GM12875 (cell line): ENCODE results near the gene EID2B.

ENCODE experiments used
- H3K4me3 ChIP-seq: one replicate; pipeline ENCODE4 v1.5.1; 2011; ENCODE audit warnings: low read depth, low read length, control low read depth
- TF ChIP-seq, protein P1 (sequence below): IDR thresholded peaks from 2 replicates; pipeline ENCODE4 v1.5.1; 2011; ENCODE audit warnings: low read depth, mild to moderate bottlenecking, control low read depth, inconsistent platforms, low read length, moderate library complexity, borderline replicate concordance; ENCODE audit not compliant: insufficient read depth

Gene EID2B

DNA sequence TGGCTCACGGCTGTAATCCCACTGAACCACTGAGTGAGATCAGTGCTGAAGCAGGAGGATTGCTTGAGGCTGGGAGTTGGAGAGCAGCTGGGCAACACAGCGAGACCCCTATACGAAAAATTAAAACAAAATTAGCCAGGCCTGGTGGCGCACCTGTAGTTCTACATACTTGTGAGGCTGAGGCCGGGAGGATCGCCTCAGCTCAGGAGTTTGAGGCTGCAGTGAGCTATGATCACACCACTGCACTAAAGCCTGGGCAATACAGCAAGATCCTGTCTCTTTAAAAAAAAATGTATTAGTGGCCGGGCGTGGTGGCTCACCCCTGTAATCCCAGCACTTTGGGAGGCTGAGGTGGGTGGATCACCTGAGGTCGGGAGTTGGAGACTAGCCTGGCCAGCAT lies 24.0 kb downstream of the EID2B start:
- H3K4me3 ChIP-seq = no peak overlapping the region
- TF ChIP-seq, protein P1, sequence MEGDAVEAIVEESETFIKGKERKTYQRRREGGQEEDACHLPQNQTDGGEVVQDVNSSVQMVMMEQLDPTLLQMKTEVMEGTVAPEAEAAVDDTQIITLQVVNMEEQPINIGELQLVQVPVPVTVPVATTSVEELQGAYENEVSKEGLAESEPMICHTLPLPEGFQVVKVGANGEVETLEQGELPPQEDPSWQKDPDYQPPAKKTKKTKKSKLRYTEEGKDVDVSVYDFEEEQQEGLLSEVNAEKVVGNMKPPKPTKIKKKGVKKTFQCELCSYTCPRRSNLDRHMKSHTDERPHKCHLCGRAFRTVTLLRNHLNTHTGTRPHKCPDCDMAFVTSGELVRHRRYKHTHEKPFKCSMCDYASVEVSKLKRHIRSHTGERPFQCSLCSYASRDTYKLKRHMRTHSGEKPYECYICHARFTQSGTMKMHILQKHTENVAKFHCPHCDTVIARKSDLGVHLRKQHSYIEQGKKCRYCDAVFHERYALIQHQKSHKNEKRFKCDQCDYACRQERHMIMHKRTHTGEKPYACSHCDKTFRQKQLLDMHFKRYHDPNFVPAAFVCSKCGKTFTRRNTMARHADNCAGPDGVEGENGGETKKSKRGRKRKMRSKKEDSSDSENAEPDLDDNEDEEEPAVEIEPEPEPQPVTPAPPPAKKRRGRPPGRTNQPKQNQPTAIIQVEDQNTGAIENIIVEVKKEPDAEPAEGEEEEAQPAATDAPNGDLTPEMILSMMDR = no peak

DNA sequence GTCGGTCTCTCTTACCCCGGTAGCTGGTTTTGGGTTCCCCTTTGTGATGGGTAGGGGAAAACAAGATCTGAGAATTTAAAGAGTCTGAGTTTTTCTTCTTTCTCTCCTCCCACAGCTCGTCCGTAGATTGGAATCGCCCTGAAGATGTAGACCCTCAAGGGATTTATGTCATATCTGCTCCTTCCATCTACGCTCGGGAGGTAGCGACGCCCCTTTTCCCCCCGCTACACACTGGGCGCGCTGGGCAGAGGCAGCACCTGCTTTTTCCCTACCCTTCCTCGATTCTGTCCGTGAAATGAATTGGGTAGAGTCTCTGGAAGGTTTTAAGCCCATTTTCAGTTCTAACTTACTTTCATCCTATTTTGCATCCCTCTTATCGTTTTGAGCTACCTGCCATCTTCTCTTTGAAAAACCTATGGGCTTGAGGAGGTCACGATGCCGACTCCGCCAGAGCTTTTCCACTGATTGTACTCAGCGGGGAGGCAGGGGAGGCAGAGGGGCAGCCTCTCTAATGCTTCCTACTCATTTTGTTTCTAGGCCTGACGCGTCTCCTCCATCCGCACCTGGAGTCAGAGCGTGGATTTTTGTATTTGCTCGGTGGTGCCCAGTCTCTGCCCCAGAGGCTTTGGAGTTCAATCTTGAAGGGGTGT lies 24.8 kb downstream of the EID2B start:
- H3K4me3 ChIP-seq = peak overlapping the region; percentile 64
- TF ChIP-seq, protein P1 = no peak

DNA sequence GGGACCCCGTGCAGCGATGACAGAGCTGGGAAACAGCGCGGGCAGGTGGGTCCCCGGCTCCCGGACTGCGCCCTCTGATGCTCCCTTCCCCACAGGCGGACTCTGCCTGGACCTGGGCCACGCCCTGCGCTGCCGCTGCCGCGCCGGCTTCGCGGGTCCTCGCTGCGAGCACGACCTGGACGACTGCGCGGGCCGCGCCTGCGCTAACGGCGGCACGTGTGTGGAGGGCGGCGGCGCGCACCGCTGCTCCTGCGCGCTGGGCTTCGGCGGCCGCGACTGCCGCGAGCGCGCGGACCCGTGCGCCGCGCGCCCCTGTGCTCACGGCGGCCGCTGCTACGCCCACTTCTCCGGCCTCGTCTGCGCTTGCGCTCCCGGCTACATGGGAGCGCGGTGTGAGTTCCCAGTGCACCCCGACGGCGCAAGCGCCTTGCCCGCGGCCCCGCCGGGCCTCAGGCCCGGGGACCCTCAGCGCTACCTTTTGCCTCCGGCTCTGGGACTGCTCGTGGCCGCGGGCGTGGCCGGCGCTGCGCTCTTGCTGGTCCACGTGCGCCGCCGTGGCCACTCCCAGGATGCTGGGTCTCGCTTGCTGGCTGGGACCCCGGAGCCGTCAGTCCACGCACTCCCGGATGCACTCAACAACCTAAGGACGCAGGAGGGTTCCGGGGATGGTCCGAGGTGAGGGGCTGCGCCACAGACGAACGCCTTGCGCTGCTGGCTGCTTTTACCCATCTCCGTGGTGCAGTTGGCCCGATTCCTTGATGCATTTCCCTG lies 25.5 kb downstream of the EID2B start:
- peak overlapping the region; percentile 64 for H3K4me3 ChIP-seq
- TF ChIP-seq, protein P1 = no peak

DNA sequence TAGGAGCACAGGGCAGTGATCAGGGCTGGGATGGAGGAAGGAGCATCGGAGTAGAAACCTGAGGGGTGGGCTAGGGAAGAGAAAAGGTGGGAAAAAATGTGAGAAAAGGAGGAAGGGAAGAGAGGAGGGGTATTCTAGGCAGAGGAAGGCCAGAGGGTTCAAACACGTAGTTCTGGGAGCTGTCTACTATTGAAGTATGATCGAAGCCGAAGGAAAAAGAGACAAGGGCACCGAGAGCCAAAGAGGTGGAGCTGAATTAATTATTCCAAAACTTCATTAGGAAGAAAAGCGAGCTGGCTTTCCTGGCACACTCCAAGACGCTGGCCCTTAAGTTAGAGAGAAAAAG lies 26.1 kb downstream of the EID2B start:
- TF ChIP-seq, protein P1 = no peak
- H3K4me3 ChIP-seq = no peak overlapping the region

DNA sequence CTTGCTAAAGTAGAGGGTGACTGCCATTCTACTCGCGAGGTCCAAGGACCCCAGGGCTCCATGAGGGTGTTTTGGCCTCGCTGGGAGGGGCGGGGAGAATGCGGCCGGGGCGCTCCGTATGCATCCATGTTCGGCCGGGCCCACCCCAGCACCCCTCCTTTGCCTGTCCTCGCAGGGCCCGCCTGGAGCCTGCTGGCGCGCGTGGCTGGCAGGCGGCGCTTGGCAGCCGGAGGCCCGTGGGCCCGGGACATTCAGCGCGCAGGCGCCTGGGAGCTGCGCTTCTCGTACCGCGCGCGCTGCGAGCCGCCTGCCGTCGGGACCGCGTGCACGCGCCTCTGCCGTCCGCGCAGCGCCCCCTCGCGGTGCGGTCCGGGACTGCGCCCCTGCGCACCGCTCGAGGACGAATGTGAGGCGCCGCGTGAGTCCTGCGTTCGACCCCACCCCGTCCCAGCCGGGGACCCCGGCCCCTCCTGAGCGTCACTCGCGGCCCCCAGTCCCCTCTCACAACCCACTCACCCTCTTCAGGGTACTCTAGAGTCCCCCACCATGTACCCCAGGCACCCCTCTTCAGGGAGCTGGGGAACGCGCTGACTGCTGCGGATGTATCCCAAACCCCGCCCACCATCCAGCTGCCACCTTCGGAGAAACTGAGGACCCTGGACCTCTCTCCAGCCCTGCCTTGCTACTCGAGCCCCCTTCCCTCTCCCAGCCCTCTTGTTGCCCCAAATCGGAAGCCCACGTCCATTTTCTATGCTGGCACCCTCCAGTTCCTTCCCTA lies 29.8 kb downstream of the EID2B start:
- no peak overlapping the region for H3K4me3 ChIP-seq
- TF ChIP-seq, protein P1 = peak; percentile 98

DNA sequence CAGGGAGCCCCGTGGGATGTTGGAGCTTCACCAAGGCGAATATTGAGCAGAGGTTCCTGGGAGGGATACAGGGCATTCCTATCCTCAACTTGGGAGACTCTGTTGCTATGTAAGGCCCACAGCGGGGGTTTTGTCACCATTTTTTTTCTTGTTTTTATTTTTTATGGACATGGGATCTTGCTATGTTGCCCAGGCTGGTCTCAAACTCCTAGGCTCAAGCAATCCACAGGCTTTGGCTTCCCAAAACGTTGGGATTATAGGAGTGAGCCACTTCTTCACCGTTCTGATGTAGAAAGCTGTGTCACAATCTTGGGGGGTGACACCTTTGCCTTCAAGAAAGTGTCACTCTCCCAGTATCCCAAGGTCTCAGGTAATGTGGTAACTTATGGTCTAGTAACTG lies 31.3 kb downstream of the EID2B start:
- H3K4me3 ChIP-seq = no peak overlapping the region
- TF ChIP-seq, protein P1 = no peak

DNA sequence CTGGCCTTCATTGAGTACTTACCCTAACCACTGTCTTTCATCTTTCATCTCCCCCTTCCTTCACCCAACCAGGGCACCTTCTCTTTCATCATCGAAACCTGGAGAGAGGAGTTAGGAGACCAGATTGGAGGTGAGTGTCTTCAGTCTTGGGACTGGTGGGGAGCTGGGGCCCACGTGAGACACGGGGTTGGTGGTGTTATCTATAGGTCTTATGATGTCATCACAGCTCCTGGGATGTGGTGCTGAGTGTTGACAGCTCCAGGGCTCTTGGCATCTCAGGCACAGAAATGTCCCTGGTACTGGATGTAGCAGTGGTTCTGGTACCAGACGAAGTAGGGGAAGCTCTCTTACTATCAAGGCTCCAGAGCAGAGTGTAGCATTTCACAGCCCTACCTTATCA lies 32.1 kb downstream of the EID2B start:
- H3K4me3 ChIP-seq = no peak overlapping the region
- TF ChIP-seq, protein P1 = no peak
